Measurements from ENCODE around the gene FKBP11.

- TF ChIP-seq CTCF (IDR thresholded peaks at IDR 0.05) = no peak
- no peak for TF ChIP-seq POLR2AphosphoS5 (IDR thresholded peaks at IDR 0.05)
Measured at GRCh38 chr12:48878548-48878947, 46.7 kb downstream of the FKBP11 start.

Data from prostate gland (tissue), 2 donors.